Neuronal stem cell (in vitro differentiated cells): ENCODE results near the gene PHYKPL.

Experiments
- DNase-seq: peaks from one replicate; pipeline ENCODE4 v3.0.0-alpha.2; 2013; ENCODE audit warnings: low spot score
- H2AFZ ChIP-seq: one replicate; pipeline ENCODE4 v1.6.1; 2013; ENCODE audit warnings: mild to moderate bottlenecking, low read length, inconsistent platforms
- H2AK5ac ChIP-seq: 2 replicates; pipeline ENCODE4 v1.6.1; 2013; ENCODE audit warnings: low read depth, mild to moderate bottlenecking, inconsistent platforms, low read length, moderate library complexity, mixed read lengths
- H2BK120ac ChIP-seq: 2 replicates; pipeline ENCODE4 v1.6.1; 2013; ENCODE audit warnings: low read depth, mild to moderate bottlenecking, inconsistent platforms, low read length, moderate library complexity, mixed read lengths
- H2BK12ac ChIP-seq: one replicate; pipeline ENCODE4 v1.6.1; 2013; ENCODE audit warnings: low read length, inconsistent platforms
- H2BK15ac ChIP-seq: 2 replicates; pipeline ENCODE4 v1.6.1; 2013; ENCODE audit warnings: mild to moderate bottlenecking, low read length, inconsistent platforms, mixed read lengths
- H2BK5ac ChIP-seq: one replicate; pipeline ENCODE4 v1.6.1; 2013; ENCODE audit warnings: inconsistent platforms, mild to moderate bottlenecking, low read length, moderate library complexity
- H3K14ac ChIP-seq: one replicate; pipeline ENCODE4 v1.6.1; 2013; ENCODE audit warnings: low read length, inconsistent platforms
- H3K18ac ChIP-seq: 2 replicates; pipeline ENCODE4 v1.6.1; 2013; ENCODE audit warnings: low read length, inconsistent platforms
- H3K23ac ChIP-seq: 2 replicates; pipeline ENCODE4 v1.6.1; 2013; ENCODE audit warnings: low read depth, mild to moderate bottlenecking, mixed read lengths, low read length, inconsistent platforms; ENCODE audit not compliant: poor library complexity
- H3K27ac ChIP-seq: replicated peaks from 3 replicates; pipeline ENCODE4 v1.5.1; 2013; ENCODE audit warnings: low read length, inconsistent platforms
- H3K27me3 ChIP-seq, 3 experiments: 2 replicates each; pipeline ENCODE4 v1.6.1; 2013; ENCODE audit warnings: low read length in 3 of 3, mild to moderate bottlenecking in 2 of 3, inconsistent platforms in 1 of 3, low read depth in 1 of 3, mixed read lengths in 1 of 3, moderate library complexity in 1 of 3; ENCODE audit not compliant: control insufficient read depth in 3 of 3, insufficient read depth in 3 of 3
- H3K36me3 ChIP-seq, 2 donors: replicated peaks in 1 of 2; 2 replicates each; pipeline ENCODE4 v1.6.1; 2013; ENCODE audit warnings: low read length in 2 of 2; ENCODE audit not compliant: control insufficient read depth in 2 of 2, insufficient read depth in 2 of 2
- H3K4ac ChIP-seq: 2 replicates; pipeline ENCODE4 v1.6.1; 2013; ENCODE audit warnings: inconsistent platforms, mild to moderate bottlenecking, low read length, moderate library complexity
- H3K4me1 ChIP-seq, 2 donors: 1 replicate in 1 of 2; 2 replicates in 1 of 2; pipeline ENCODE4 v1.6.1; 2013; ENCODE audit warnings: low read length in 2 of 2, low read depth in 1 of 2; ENCODE audit not compliant: control insufficient read depth in 2 of 2, insufficient read depth in 1 of 2
- H3K4me2 ChIP-seq: one replicate; pipeline ENCODE4 v1.6.1; 2013; ENCODE audit warnings: mild to moderate bottlenecking, low read length, inconsistent platforms; ENCODE audit not compliant: insufficient read depth, poor library complexity, severe bottlenecking
- H3K4me3 ChIP-seq, 2 donors: 2 replicates each; pipeline ENCODE4 v1.5.1; 2013; ENCODE audit warnings: low read length in 2 of 2, mild to moderate bottlenecking in 2 of 2, inconsistent platforms in 1 of 2, moderate library complexity in 1 of 2
- H3K79me1 ChIP-seq: one replicate; pipeline ENCODE4 v1.6.1; 2013; ENCODE audit warnings: low read depth, mild to moderate bottlenecking, inconsistent platforms, low read length, moderate library complexity
- H3K9ac ChIP-seq: one replicate; pipeline ENCODE4 v1.6.1; 2013; ENCODE audit warnings: mild to moderate bottlenecking, low read depth, low read length, inconsistent platforms; ENCODE audit not compliant: poor library complexity
- H3K9me3 ChIP-seq, 2 donors: replicated peaks in 1 of 2; 2 replicates each; pipeline versions ENCODE3 to v1.6.1; 2013; ENCODE audit warnings: low read length in 2 of 2, mild to moderate bottlenecking in 2 of 2, inconsistent platforms in 1 of 2, low read depth in 1 of 2, mixed read lengths in 1 of 2, moderate library complexity in 1 of 2; ENCODE audit not compliant: control insufficient read depth in 2 of 2, insufficient read depth in 1 of 2
- H4K8ac ChIP-seq: one replicate; pipeline ENCODE4 v1.6.1; 2013; ENCODE audit warnings: low read depth, mild to moderate bottlenecking, inconsistent platforms, low read length, moderate library complexity
- H4K91ac ChIP-seq: one replicate; pipeline ENCODE4 v1.6.1; 2013; ENCODE audit warnings: low read length, low read depth, mild to moderate bottlenecking, inconsistent platforms; ENCODE audit not compliant: poor library complexity
- WGBS, 2 donors: extraction: QIAGEN DNeasy Blood & Tissue Kit; methylation state at CpG; one replicate each; pipeline ENCODE4 v1.1.7; 2013; ENCODE audit warnings: missing lambda C conversion rate in 2 of 2, mixed read lengths in 1 of 2; ENCODE audit not compliant: insufficient read length in 2 of 2, insufficient replicate concordance in 1 of 2; ENCODE audit errors: extremely low coverage in 2 of 2; 5-methylcytosine and 5-hydroxymethylcytosine counted together

The PHYKPL gene

GRCh38 chr5:178277346-178277745 lies 44.7 kb upstream of the PHYKPL start:
- peaks cover 4% of the 10 kb centered on the region for H3K79me1 ChIP-seq
- no peak overlapping the region for H3K18ac ChIP-seq
- H2AK5ac ChIP-seq = no peak overlapping the region
- WGBS, 2 donors = no CpG with 5 or more reads among the region's 9 CpGs
- no peak overlapping the region for H3K4ac ChIP-seq
- H2AFZ ChIP-seq = no peak overlapping the region
- H2BK12ac ChIP-seq = no peak overlapping the region
- no peak for DNase-seq
- H4K8ac ChIP-seq = no peak overlapping the region
- H3K27me3 ChIP-seq = peaks cover 0 to 6% (median 0%) of the 10 kb centered on the region in 3 experiments
- H2BK5ac ChIP-seq = no peak overlapping the region
- H3K14ac ChIP-seq = no peak overlapping the region
- no peak overlapping the region for H3K4me2 ChIP-seq
- no peaks in the 10 kb centered on the region for H3K36me3 ChIP-seq
- H3K23ac ChIP-seq = no peak overlapping the region
- no peak overlapping the region for H2BK15ac ChIP-seq
- H3K4me1 ChIP-seq = peaks cover 2 to 3% of the 10 kb centered on the region in 2 donors
- H3K9ac ChIP-seq = no peak overlapping the region
- H2BK120ac ChIP-seq = no peak overlapping the region
- H3K4me3 ChIP-seq = no peak overlapping the region
- no peak overlapping the region for H4K91ac ChIP-seq
- H3K9me3 ChIP-seq = peaks cover 5 to 13% of the 10 kb centered on the region in 2 donors
- H3K27ac ChIP-seq = no peak overlapping the region

GRCh38 chr5:178274781-178275537 lies 42.4 kb upstream of the PHYKPL start:
- Histone ChIP-seq H4K91ac (no peak overlapping the region), H3K4me3 (no peak overlapping the region), H3K79me1 (peaks cover 4% of the 10 kb centered on the region), H3K9ac (no peak overlapping the region), H2BK12ac (no peak overlapping the region), H3K4ac (no peak overlapping the region), H2AFZ (no peak overlapping the region), H2AK5ac (peak overlapping the region; percentile 81), H3K4me2 (no peak overlapping the region), H3K9me3 (peaks cover 5 to 12% of the 10 kb centered on the region in 2 donors), H4K8ac (no peak overlapping the region), H3K27me3 (peaks cover 0 to 6% (median 0%) of the 10 kb centered on the region in 3 experiments), H3K14ac (no peak overlapping the region), H2BK15ac (peak overlapping the region; percentile 68), H3K4me1 (peaks cover 0 to 10% of the 10 kb centered on the region in 2 donors), H3K18ac (no peak overlapping the region), H2BK5ac (no peak overlapping the region), H3K23ac (no peak overlapping the region), H3K27ac (no peak overlapping the region), H3K36me3 (no peaks in the 10 kb centered on the region), H2BK120ac (no peak overlapping the region)
- no CpG with 5 or more reads among the region's 20 CpGs for WGBS, 2 donors
- DNase-seq = no peak

- Histone ChIP-seq H3K4me2 (no peak overlapping the region), H3K9me3 (peaks cover 5 to 12% of the 10 kb centered on the region in 2 donors), H3K79me1 (peaks cover under 1% of the 10 kb centered on the region), H2BK5ac (no peak overlapping the region), H4K91ac (no peak overlapping the region), H3K14ac (no peak overlapping the region), H3K18ac (peak overlapping the region; percentile 24), H3K4me1 (peaks cover 0 to 10% of the 10 kb centered on the region in 2 donors), H2AFZ (no peak overlapping the region), H3K27me3 (peaks cover 0 to 3% (median 0%) of the 10 kb centered on the region in 3 experiments), H2BK12ac (no peak overlapping the region), H3K9ac (no peak overlapping the region), H3K4ac (no peak overlapping the region), H2BK15ac (peak overlapping the region; percentile 68), H2BK120ac (no peak overlapping the region), H3K36me3 (no peaks in the 10 kb centered on the region), H3K23ac (peak overlapping the region; percentile 21), H3K27ac (no peak overlapping the region), H2AK5ac (peak overlapping the region; percentile 81), H4K8ac (no peak overlapping the region), H3K4me3 (no peak overlapping the region)
- WGBS, 2 donors = no CpG with 5 or more reads among the region's 14 CpGs
- no peak for DNase-seq
Observed at GRCh38 chr5:178273665-178274541, 41.3 kb upstream of the PHYKPL start.

DNA sequence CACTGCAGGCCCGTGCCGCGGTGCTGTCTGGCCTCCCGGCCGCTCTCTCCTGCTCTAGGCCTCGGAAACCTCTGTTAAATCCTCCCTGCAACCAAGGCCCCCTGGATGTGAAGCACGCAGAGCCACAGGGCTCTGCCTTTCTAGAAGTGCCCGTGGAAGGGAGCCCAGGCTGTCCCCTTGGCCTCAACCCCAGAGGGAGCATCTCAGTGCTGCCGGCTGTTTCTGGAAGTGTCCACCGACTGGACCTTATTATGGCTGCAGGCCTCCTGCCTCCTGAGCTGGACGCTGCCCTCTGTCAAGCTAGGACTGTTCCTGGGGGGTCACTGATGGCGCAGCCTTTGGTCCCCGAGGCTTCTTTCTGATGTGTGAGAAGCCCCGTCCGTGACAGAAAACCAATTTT lies 40.4 kb upstream of the PHYKPL start:
- no peak overlapping the region for H3K18ac ChIP-seq
- H3K14ac ChIP-seq = no peak overlapping the region
- H3K4me2 ChIP-seq = no peak overlapping the region
- H2AFZ ChIP-seq = no peak overlapping the region
- no peaks in the 10 kb centered on the region for H3K27me3 ChIP-seq
- no CpG with 5 or more reads among the region's 15 CpGs for WGBS, 2 donors
- no peaks in the 10 kb centered on the region for H3K36me3 ChIP-seq
- H3K9ac ChIP-seq = no peak overlapping the region
- no peak overlapping the region for H3K23ac ChIP-seq
- peaks cover 0 to 10% of the 10 kb centered on the region in 2 donors for H3K4me1 ChIP-seq
- no peak overlapping the region for H2BK5ac ChIP-seq
- H3K9me3 ChIP-seq = peaks cover 5 to 12% of the 10 kb centered on the region in 2 donors
- no peak overlapping the region for H2BK12ac ChIP-seq
- H2AK5ac ChIP-seq = peak overlapping the region; percentile 25
- no peak overlapping the region for H2BK120ac ChIP-seq
- no peaks in the 10 kb centered on the region for H3K79me1 ChIP-seq
- no peak overlapping the region for H3K27ac ChIP-seq
- DNase-seq = no peak
- H3K4me3 ChIP-seq = no peak overlapping the region
- no peak overlapping the region for H4K91ac ChIP-seq
- no peak overlapping the region for H3K4ac ChIP-seq
- H4K8ac ChIP-seq = no peak overlapping the region
- H2BK15ac ChIP-seq = no peak overlapping the region
